ENCODE measurements around the gene MRGPRX2.

MRGPRX2 gene

DNA sequence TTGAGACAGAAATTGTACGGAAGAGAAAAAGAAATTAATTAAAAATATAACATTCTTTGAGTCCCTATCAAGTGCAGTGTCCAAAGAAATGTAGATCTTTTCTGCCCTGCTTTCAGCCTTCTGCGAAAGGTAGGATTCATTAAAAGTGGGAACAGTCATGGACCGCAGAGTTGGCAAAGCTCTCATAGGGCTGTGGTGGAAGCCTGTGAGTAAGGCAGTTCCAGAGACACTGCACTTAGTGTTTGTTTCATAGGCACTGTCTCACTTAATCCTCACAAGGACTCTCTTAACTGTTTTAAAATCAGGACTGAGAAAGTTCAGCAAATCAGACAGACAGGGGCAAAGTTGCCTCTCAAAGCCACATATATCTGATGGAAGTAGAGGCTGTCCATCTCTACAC, 5.5 kb downstream of the MRGPRX2 start:
- TF ChIP-seq, protein P1, sequence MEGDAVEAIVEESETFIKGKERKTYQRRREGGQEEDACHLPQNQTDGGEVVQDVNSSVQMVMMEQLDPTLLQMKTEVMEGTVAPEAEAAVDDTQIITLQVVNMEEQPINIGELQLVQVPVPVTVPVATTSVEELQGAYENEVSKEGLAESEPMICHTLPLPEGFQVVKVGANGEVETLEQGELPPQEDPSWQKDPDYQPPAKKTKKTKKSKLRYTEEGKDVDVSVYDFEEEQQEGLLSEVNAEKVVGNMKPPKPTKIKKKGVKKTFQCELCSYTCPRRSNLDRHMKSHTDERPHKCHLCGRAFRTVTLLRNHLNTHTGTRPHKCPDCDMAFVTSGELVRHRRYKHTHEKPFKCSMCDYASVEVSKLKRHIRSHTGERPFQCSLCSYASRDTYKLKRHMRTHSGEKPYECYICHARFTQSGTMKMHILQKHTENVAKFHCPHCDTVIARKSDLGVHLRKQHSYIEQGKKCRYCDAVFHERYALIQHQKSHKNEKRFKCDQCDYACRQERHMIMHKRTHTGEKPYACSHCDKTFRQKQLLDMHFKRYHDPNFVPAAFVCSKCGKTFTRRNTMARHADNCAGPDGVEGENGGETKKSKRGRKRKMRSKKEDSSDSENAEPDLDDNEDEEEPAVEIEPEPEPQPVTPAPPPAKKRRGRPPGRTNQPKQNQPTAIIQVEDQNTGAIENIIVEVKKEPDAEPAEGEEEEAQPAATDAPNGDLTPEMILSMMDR (IDR thresholded peaks at IDR 0.05; ENCODE audit: extremely low read depth, missing control alignments): no peak

DNA sequence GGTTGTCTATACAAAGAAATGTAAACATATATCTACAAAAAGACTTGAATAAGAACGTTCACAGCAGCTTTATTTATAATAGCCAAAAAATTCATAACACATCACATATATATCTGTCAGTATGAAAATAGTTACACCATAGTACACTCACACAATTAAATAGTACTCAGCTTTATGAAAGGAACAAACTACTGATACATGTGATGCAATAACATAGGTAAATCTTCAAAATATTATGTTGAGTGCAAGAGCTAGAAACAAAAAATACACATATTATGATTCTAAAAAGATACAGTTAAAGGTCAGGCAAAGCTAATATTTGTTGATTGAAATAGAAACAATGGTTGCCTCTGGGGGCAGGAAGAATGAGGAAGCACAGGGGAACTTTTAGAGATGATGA, 6.6 kb downstream of the MRGPRX2 start:
- TF ChIP-seq, protein P1 (IDR thresholded peaks at IDR 0.05; ENCODE audit: extremely low read depth, missing control alignments): no peak
- DNase-seq (ENCODE audit: low spot score): no peak

More for the DNA sequence above, 5.5 kb downstream of the MRGPRX2 start:
- DNase-seq (ENCODE audit: low spot score): no peak

DNA sequence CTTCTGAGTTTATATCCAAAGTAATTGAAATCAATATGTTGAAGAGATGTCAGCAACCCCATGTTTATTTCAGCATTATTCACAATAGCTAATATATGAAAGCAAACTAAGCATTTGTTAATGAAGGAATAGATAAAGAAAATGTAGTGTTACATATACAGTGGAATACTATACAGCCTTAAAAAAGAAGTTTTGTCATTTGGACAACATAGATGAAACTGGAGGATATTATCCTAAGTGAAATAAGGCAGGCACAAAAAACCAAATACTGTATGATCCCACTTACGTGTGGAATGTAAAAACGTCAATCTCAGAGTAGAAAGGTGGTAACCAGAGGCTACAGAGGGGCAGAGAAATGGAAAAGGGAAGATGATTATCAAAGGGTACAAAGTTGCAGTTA, 10.2 kb downstream of the MRGPRX2 start:
- DNase-seq (ENCODE audit: low spot score): no peak
- TF ChIP-seq, protein P1 (IDR thresholded peaks at IDR 0.05; ENCODE audit: extremely low read depth, missing control alignments): no peak

DNA sequence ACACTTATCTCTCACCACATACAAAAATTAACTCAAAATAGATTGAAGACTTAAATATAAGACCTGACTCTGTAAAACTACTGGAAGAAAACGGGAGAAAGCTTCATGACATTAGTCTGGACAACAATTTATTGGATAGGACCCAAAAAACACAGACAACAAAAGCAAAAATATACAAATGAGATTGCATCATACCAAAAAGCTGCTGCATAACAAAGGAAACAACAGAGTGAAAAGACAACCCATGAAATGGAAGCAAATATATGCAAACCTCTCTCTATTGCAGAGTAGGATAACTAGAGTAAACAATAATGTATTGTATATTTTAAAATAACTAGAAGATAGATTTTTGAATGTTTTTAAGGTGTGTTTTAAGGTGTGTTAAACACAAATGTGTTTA, 11.2 kb downstream of the MRGPRX2 start:
- TF ChIP-seq, protein P1 (IDR thresholded peaks at IDR 0.05; ENCODE audit: extremely low read depth, missing control alignments): no peak

DNA sequence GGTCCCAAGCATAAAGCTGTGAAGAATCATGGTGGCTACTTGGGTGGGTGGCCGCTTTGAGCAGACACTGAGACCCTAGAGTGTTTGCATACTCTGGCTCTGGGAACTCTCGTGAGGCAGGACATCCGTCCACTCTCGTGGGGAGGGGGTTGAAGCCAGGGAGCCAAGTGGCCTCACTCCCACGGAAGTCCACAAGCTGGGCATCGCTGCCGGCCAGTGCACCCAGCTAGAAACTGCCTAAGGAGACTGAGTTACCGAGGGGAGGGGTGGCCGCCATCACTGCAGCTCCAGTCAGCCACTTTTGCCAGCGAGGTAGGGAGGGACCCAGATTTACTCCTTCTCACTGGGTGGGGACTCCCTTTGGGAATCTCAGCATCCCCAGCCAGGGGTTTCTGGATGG, 20.5 kb downstream of the MRGPRX2 start:
- TF ChIP-seq, protein P1 (IDR thresholded peaks at IDR 0.05; ENCODE audit: extremely low read depth, missing control alignments): no peak
- no peak for DNase-seq (ENCODE audit: low spot score)

More for the DNA sequence above, 11.2 kb downstream of the MRGPRX2 start:
- no peak for DNase-seq (ENCODE audit: low spot score)

DNA sequence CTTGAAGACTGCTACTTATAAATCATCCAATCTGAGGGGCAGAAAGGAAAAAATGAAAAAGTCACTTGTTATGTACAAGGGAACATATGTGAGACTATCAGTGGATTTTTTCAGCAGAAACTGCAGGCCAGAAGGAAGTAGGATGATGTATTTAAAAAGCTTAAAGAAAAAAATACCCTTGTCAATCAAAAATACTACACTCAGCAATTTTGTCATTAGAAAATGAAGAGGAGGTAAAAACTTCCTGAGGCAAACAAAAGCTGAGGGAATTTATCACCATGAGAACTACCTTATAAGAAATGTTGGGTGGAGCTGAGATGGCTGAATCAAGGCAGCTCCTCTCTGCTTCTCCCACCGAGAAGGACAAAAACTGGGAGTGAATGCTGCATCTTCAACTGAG, 21.1 kb downstream of the MRGPRX2 start:
- TF ChIP-seq, protein P1 (IDR thresholded peaks at IDR 0.05; ENCODE audit: extremely low read depth, missing control alignments): no peak

DNA sequence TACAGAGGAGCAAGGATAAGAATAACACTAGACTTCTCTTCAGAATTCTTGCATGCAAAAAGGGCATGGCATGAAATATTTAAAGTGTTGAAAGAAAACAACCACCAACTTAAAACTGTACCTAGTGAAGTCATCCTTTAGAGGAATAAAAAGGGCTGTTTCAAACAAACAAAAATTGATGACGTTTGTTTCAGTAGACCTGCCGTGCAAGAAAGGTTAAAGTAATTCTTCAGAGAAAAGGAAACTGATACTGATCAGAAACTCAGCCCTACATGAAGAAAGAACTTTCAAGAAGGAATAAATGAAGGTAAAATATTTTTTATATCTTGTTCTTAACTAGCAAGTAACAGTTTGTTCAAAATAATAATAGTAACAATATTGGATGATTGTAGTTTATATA, 27.5 kb downstream of the MRGPRX2 start:
- TF ChIP-seq, protein P1 (IDR thresholded peaks at IDR 0.05; ENCODE audit: extremely low read depth, missing control alignments): no peak
- DNase-seq (ENCODE audit: low spot score): no peak

More for the DNA sequence above, 21.1 kb downstream of the MRGPRX2 start:
- no peak for DNase-seq (ENCODE audit: low spot score)

Measured in GM20000 (cell line).